Nephron (organoid): ENCODE measurements around the gene RGS9BP.
A peak's percentile ranks its signal among the peaks of the same experiment; 100 is the strongest.
"Not testable (repeated sequence)": the region's sequence is repeated elsewhere in the genome, so short reads cannot be mapped to it uniquely, and the experiment has no call there.

ENCODE experiments used
- H3K27ac Mint-ChIP-seq, 3 experiments: 2 replicates each; pipeline ENCODE4 v1.8.0; 2020; ENCODE audit warnings: mixed read lengths in 3 of 3, mild to moderate bottlenecking in 2 of 3, moderate library complexity in 1 of 3
- H3K27me3 Mint-ChIP-seq: 2 replicates; pipeline ENCODE4 v1.8.0; 2021; ENCODE audit warnings: low read depth, mild to moderate bottlenecking, moderate library complexity, mixed read lengths
- H3K36me3 Mint-ChIP-seq: 2 replicates; pipeline ENCODE4 v1.8.0; 2020; ENCODE audit warnings: low read depth, mixed read lengths
- H3K4me1 Mint-ChIP-seq: 2 replicates; pipeline ENCODE4 v1.8.0; 2020; ENCODE audit warnings: mixed read lengths
- H3K4me3 Mint-ChIP-seq, 3 experiments: 2 replicates each; pipeline ENCODE4 v1.8.0; 2020; ENCODE audit warnings: mild to moderate bottlenecking in 3 of 3, mixed read lengths in 3 of 3, moderate library complexity in 2 of 3
- H3K9me3 Mint-ChIP-seq: 2 replicates; pipeline ENCODE4 v1.8.0; 2020; ENCODE audit warnings: mixed read lengths
- TF ChIP-seq, protein P1 (sequence below), 3 experiments: fragments of 200-600 bp; sonication (generic); IDR thresholded peaks; one replicate each; pipeline ENCODE4 v1.5.0; 2021; ENCODE audit warnings: antibody characterized with exemption in 3 of 3; ENCODE audit not compliant: unreplicated experiment in 3 of 3

The RGS9BP gene

DNA sequence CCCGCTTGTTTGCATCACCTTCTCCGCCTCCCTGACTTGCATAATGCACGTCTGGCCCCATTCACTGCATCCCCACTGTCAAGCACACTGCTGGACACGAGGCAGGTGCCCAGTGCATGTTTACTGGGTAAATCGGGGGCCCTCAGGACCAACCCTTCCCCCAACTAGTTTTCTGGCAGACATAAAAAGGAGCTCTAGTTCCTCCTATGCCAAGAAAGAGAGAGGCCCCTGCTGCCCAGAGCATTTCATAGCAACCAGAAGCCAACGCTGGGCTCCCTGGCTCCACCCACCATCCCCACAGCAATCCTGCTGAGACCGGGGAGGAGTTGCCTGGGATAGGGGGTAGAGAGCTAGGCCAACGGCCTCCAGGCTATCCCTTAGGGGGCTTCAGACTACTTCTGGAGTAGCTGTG is 23.9 kb upstream of the RGS9BP start:
- TF ChIP-seq, protein P1, sequence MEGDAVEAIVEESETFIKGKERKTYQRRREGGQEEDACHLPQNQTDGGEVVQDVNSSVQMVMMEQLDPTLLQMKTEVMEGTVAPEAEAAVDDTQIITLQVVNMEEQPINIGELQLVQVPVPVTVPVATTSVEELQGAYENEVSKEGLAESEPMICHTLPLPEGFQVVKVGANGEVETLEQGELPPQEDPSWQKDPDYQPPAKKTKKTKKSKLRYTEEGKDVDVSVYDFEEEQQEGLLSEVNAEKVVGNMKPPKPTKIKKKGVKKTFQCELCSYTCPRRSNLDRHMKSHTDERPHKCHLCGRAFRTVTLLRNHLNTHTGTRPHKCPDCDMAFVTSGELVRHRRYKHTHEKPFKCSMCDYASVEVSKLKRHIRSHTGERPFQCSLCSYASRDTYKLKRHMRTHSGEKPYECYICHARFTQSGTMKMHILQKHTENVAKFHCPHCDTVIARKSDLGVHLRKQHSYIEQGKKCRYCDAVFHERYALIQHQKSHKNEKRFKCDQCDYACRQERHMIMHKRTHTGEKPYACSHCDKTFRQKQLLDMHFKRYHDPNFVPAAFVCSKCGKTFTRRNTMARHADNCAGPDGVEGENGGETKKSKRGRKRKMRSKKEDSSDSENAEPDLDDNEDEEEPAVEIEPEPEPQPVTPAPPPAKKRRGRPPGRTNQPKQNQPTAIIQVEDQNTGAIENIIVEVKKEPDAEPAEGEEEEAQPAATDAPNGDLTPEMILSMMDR (IDR thresholded peaks at IDR 0.05; ENCODE audit: unreplicated experiment in 3 of 3), result no peak
- peak overlapping the region in 1 of 3 experiments; percentile 63 for H3K4me3 Mint-ChIP-seq
- peaks cover 20% of the 10 kb centered on the region for H3K4me1 Mint-ChIP-seq

DNA sequence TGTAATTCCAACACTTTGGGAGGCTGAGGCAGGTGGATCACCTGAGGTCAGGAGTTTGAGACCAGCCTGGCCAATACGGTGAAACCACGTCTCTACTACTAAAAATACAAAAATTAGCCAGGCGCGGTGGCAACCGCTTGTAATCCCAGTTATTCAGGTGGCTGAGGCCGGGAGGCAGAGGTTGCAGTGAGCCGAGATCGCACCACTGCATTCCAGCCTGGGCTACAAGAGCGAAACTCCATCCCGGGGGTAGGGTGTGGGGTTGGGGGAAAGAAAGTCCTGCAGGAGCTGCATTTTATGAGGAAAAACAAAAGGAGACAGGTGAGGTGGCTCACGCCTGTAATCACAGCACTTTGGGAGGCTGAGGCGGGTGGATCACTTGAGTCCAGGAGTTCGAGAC is 23.3 kb upstream of the RGS9BP start:
- Mint-ChIP-seq H3K36me3 (peaks cover 34% of the 10 kb centered on the region), H3K27ac (peak overlapping the region; percentile 50 to 86 (median 66)), H3K4me1 (peaks cover 20% of the 10 kb centered on the region)
- not testable (repeated sequence) for H3K4me3 Mint-ChIP-seq, H3K9me3 Mint-ChIP-seq, H3K27me3 Mint-ChIP-seq

More for the DNA sequence above, 23.9 kb upstream of the RGS9BP start:
- Mint-ChIP-seq H3K36me3 (peaks cover 40% of the 10 kb centered on the region), H3K27me3 (no peaks in the 10 kb centered on the region), H3K9me3 (no peaks in the 10 kb centered on the region), H3K27ac (peak overlapping the region; percentile 63 to 94 (median 86))

DNA sequence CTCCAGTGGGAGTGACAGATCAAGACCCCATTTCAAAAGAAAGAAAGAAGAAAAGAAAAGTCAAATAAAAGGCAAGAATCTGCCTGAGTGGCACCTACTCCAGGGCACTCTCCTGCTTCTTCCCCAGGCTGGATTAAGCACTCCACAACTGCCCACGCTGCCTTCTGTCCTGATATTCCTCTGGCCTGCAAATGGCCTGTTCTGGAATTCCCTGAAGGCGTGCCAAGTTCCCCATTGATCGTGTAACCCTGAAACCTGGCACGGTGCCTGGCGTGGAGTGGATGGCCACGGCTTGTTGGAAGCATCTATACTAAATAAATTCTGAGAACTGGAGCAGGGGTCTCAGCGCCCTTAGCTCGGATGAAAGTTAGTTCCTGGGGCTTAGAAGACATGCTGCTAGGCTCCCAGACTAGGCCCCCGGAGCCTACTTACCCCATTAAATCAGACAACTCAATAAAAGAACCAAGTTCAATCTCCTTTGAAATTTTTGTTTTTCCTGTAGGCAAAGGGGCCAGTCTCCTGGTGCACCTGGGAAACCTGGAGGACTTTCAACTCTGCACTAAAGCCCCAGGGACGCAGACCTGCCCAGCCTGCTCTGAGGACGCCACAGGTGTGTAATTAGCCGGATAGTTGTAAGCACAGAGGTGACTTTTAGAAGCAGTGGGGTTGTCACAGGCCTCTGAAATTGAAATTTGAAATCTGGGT is 22.6 kb upstream of the RGS9BP start:
- TF ChIP-seq, protein P1 (IDR thresholded peaks at IDR 0.05; ENCODE audit: unreplicated experiment in 3 of 3), result no peak
- Mint-ChIP-seq H3K4me1 (peaks cover 15% of the 10 kb centered on the region), H3K36me3 (peaks cover 28% of the 10 kb centered on the region), H3K27ac (peak overlapping the region; percentile 50 to 82 (median 66)), H3K4me3 (no peak overlapping the region), H3K27me3 (no peaks in the 10 kb centered on the region), H3K9me3 (no peaks in the 10 kb centered on the region)

DNA sequence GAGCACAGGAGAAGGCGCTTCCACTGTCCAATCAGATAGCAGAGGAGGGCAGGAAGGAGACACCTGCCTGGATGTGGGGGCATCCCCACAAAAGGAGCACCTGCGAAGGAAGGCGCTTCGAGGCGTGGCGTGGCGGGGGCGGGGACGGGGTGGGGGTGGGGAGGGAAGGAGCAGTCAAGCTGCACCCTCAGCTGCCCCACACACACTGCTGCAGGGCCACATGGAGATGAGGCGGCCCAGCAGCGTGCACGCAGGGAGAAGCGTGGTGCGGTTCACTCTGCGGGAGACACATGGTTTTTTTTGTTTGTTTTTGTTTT is 22.1 kb upstream of the RGS9BP start:
- H3K4me1 Mint-ChIP-seq, result peaks cover 15% of the 10 kb centered on the region
- H3K27me3 Mint-ChIP-seq, result no peaks in the 10 kb centered on the region
- peaks cover 25% of the 10 kb centered on the region for H3K36me3 Mint-ChIP-seq
- H3K27ac Mint-ChIP-seq, result peak overlapping the region in 1 of 3 experiments; percentile 82
- TF ChIP-seq, protein P1 (IDR thresholded peaks at IDR 0.05; ENCODE audit: unreplicated experiment in 3 of 3), result no peak
- no peak overlapping the region for H3K4me3 Mint-ChIP-seq
- H3K9me3 Mint-ChIP-seq, result no peaks in the 10 kb centered on the region

DNA sequence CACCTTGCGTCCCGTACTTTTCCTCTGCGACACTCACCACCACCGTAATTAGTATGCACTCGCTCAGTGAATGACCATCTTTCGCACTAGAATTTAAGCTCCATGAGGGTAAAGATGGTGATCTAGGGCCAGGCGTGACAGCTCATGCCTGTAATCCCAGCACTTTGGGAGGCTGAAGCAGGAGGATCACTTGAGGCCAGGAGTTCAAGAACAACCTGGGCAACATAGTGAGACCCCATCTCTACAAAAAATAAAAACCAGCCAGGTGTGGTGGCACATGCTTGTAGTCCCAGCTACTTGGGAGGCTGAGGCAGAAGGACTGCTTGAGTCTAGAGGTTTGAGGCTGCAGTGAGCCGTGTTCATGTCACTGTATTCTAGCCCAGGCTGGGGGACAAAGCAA is 19.3 kb upstream of the RGS9BP start:
- peaks cover 15% of the 10 kb centered on the region for H3K4me1 Mint-ChIP-seq
- H3K27ac Mint-ChIP-seq, H3K9me3 Mint-ChIP-seq, H3K4me3 Mint-ChIP-seq, H3K27me3 Mint-ChIP-seq: not testable (repeated sequence)
- peaks cover 13% of the 10 kb centered on the region for H3K36me3 Mint-ChIP-seq

DNA sequence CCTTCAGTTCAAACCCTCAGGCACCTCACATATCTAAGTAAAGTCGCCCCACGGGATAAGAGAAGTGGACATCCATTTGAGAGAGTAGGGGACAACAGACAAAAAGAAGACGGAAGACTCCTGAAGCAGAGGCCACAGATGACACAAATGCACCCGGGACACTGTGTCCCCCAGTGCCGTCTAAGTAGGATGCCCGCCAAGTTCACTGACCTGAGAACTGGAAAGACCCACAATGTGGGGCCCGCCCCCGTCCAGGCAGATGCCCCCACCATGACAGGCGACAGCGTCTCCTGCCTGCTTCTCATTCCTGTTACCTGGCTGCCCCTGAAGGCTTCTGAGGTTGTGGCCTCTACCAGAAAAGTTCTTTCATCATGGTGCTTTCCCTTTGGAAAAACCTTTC is 17.6 kb upstream of the RGS9BP start:
- H3K27me3 Mint-ChIP-seq, result no peaks in the 10 kb centered on the region
- H3K4me3 Mint-ChIP-seq, result no peak overlapping the region
- H3K36me3 Mint-ChIP-seq, result peaks cover 10% of the 10 kb centered on the region
- H3K27ac Mint-ChIP-seq, result no peak overlapping the region
- TF ChIP-seq, protein P1 (IDR thresholded peaks at IDR 0.05; ENCODE audit: unreplicated experiment in 3 of 3), result no peak
- no peaks in the 10 kb centered on the region for H3K9me3 Mint-ChIP-seq
- H3K4me1 Mint-ChIP-seq, result peaks cover 3% of the 10 kb centered on the region

DNA sequence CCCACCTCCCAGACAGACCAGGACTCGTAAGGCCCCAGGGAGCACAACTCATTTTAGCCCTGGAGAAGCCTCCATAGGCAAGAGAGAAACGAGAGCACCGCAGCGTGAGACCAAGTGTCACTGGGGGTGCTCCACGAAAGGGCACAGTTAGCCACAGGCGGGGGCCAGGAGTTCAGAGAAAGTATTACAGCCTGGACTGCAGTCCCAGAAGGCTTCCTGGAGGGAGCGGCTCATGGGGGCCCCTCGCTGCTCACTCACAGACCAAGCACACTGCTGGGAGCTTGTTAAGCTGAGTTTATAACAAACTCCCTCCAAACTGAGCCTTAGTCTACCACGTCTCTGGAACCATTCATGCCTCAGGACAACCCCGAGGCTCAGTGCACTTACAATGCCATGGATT is 17.1 kb upstream of the RGS9BP start:
- peaks cover 10% of the 10 kb centered on the region for H3K36me3 Mint-ChIP-seq
- TF ChIP-seq, protein P1 (IDR thresholded peaks at IDR 0.05; ENCODE audit: unreplicated experiment in 3 of 3), result no peak
- H3K9me3 Mint-ChIP-seq, result no peaks in the 10 kb centered on the region
- H3K27ac Mint-ChIP-seq, result no peak overlapping the region
- H3K4me1 Mint-ChIP-seq, result no peaks in the 10 kb centered on the region
- no peak overlapping the region for H3K4me3 Mint-ChIP-seq
- no peaks in the 10 kb centered on the region for H3K27me3 Mint-ChIP-seq
